Embryonic facial prominence (tissue), 1 donor: ENCODE data around the gene MACROD2.

Source experiments
- DNase-seq: peaks from one replicate; pipeline ENCODE4 v3.0.0-alpha.2; 2016; ENCODE audit errors: extremely low spot score

Gene MACROD2

DNA sequence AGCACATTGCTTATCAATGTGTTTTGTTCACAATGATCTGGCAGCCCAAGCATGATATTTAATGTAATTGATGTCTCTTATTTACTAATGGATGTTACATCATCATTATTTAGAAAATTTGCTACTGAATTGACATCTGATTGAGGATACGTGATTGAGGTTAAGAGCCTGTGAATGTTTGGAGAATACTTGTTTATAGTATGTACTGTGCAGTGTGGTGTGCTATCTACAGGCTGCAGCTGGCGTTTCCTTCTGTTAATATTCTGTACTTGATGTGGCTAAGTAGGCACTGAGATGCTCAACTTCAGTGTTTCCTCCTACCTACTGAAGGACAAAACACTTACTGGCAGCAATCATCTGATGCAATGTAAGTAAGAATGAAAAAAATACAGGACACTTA is 1051.7 kb downstream of the MACROD2 start:
- DNase-seq, result no peak

DNA sequence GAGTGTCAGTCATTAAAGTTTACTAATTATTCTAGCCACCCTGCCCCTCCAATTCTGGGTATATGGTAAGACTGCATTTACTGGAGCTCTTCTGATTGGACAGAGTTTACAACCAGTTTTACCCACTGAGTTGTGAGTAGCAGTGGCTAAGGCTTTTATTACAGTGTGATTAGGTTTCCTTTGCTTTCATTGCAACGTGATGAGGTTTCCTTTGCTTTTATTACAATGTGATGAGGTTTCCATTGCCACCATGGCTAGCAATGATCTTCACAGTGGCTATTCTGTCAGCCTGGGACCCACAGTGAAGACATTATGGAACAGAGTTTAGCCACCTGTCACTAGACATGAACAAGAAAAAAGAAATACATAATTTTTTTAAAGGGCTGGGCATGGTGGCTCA is 1052.3 kb downstream of the MACROD2 start:
- DNase-seq, result no peak

DNA sequence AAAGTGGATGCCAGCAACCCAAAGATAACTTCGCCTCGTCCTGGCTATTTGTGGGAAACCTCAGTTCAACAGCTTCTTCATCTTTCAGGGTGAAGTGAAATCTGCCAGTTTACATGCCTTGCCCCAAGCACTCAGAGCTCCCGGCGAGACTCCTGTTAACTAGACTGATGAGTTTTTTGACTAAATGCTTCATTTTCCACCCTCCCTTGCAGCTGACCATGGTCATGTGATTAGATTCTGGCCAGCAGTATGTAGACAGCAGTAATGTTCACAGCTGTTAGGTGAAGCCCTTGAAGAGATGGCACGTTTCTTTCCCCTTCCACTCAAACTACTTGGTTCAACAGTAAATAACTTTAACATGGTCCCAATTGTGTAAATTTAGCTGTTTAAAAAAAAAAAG is 1060.9 kb downstream of the MACROD2 start:
- no peak for DNase-seq

DNA sequence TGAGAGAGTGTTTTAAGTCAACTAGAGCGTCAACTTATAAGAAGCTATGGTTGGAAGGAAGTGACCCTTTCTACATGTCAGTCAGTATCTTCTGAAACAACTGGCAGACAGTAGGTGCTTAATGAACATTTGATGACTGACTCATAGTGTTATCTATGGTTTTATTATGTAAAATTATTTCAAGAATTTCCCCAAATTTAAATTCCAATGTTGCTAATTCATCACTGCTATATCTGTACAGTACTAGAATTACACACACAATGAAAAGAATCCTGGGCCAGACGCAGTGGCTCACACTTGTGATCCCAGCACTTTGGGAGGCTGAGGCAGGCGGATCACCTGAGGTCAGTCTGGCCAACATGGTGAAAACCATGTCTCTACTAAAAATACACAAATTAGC is 1063.5 kb downstream of the MACROD2 start:
- DNase-seq, result no peak

DNA sequence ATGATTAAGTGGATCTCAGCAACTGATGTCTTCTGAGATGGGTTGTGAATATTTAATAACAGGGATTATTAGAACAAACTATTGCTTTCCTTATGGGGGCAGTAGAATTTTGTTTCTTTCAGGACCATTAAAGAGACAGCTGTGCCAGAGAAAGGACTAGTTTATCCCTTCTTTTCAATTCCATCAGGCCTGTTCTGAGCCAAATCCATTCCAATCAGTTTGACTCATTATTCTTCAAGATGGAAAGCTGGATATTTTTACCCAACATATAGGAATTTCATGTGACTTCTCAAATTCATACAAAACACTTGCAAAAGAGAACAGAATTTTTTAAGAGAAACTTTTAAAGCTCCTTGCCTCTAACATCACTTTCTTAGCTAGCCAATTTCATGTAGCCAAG is 1064.1 kb downstream of the MACROD2 start:
- DNase-seq, result no peak

DNA sequence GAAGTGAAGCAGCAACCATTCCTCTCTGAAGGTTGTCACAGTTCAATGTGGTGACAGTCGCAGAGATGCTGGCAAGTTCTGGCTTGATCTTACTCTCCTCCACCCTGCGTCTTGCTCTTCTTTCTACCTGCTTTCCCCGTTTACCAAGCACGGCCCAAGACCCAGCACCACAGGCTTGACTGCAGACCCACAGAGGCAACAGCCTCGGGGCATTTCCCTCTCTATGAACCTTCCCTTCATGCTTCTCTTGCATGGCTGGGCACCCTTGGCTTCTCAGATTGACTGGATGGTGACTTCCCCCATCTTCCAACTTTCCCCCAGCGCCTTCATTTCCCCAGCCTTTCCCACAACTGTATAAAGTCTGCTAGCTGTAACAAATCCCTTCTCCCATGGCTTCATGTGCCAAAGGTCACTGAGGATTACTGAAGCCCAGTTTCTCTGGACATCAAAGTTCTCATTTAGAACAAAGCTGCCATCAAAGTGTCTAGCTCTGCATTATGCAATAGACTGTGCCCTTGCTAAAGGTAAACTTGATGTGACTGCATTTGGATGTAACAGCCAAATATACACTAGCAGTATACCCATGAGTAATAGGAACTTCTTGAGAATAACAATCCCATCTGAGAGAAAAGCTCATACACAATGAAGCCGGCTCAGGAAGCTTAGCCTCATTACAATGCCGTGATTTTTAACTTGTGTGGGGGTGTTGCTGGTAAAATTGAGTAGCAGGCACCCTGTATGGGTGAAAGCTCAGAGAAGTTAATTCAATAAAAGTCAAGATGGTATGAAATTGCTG is 1065.1 kb downstream of the MACROD2 start:
- no peak for DNase-seq

DNA sequence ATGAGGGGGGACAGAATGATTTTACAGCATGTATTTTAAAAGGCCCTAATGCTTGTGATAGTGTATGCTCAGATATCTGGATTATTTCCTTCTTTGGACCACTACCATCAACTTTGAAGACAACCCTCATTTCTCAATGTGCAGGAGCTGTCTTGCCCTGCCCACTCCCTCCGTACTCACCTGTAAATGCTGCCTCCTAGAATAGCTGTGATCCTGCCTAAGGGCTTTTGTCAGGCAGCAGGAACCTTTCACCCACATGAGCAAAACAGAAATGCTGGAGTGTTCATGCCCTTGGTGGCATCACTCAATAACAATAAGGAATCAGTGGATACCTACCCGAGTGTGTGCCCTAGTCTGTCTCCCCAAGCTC is 1065.7 kb downstream of the MACROD2 start:
- no peak for DNase-seq

DNA sequence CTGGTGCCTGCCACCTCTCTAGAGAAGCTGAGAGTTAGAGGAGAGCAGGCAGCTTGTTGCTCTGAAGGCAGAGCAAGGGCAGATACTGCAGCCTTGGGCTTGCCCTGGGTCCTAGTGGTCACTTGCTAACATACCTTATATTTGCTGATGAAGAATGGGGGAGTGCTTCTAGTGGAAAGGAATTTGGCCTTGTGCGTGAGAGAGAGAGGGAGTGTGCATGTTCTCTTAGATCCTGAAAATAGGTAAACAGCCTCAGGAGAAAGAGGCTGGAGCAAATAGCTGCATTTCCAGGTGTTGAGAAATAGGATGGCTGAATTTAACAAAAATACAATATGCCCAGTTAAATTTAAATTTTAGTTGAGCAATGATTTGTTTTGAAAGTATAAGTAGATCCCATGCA is 1066.6 kb downstream of the MACROD2 start:
- no peak for DNase-seq

DNA sequence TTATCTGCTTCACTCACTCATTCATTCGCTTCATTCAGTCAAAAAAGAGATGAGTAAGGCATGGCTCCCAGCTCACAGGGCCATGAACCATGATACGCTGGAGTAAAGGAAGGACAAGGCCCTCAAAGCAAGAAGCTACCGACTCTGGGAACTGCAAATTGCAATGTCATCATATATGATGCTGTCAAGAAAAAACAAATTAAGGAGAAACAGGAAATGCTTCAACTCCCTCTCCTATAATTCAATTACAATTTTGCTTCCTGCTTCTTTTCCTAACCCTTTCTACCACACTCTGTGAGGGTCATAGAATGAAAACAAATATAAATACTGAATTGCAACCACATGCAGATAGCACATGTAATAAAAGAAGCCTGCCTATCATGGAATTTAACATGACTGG is 1067.8 kb downstream of the MACROD2 start:
- DNase-seq, result no peak

DNA sequence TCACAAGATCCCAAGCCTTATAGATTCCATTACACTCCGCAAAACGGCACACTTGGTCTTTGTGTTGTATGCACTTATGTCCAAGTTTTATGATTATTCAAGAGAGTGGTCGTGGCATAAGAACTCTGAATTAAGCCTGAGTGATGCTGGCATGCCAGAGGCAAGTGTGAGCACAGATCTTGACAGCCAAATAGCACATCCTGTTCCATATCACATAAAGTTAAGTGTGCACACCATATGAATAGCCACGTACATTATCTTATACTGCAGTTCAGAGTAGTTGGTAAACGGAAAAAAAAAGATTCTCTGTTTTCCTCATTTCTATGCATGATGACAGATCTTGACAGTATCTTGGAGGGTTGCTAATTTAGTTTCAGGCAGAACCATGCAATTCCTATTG is 1069.4 kb downstream of the MACROD2 start:
- DNase-seq, result no peak

DNA sequence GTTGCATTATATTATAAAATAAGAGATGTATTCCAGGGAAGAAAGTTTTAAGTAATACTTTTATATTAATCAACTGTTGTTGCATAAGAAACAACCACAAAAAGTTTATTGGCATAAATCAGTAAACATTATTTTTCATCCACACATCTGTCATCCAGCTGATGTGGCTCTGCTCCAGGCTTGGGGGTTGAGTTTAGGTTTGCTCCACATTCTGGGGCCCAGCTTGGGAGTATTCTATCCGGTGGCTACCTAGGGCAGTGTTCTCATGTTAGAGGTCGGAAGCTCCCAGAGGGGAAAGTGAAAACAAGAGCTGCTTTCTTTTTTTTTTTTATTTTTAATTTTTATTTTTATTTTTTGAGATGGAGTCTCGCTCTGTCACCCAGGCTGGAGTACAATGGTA is 1070.5 kb downstream of the MACROD2 start:
- no peak for DNase-seq

DNA sequence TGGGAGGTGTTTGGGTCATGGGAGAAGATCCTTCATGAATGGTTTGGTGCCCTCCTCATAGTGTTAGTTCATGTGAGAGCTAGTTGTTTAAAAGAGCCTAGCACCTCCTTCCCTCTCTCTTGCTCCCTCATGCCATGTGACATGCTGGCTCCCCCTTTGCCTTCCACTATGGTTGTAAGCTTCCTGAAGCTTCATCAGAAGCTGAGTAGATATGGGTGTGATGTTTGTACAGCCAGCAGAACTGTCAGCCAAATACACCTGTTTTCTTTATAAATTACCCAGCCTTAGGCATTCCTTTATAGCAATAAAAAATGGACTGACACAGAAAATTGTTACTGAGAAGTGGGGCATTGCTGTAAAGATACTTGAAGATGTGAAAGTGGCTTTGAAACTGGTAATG is 1073.2 kb downstream of the MACROD2 start:
- no peak for DNase-seq

DNA sequence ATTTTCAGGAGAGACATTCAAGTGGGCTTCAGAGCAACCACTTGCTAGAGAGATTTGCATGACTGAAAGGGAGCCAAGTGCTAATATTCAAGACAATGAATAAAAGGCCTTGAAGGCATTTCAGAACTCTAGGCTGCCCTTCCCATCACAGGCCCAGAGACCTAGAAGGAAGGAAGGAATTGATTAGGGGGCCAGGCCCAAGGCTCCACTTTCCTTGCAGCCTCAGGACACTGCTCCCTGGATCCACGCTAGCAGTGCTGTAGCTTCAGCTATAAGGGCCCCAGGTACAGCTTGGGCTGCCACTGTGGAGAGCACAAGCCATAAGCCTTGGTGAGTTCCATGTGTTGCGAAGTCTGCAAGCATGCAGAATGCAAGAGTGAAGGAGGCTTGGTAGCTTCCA is 1074.0 kb downstream of the MACROD2 start:
- no peak for DNase-seq

DNA sequence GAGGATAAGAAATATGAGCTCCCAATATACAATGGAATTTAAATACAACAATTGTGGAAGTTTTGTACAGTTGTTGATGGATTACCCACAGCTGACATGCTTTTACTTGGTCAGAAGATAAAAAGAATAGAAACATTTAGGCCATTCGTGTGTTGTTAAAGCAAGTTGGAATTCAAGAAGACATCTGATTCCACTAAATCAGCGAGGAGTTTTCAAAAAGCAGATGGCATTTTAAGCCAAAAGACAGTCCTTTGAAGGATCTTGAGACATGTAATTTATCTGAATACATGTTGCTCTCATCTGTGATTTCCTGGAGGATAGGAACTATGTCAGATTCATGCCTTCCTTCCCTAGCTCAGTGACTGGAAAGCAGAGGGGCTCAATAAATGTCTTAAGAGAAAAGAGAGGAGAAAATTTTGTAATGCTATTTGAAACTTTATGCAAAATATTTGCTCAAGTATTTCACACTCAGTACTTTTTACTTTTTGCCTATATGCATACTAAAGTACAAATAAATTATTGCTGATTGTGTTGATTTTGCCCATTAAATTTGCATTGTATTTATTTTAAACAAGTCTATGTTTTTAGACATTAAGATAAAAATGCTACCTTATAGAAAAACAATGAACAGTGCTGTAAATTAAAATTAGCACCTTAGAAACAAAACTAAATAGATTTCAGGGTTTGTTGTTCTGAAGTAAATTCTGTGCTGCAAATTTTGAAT is 1075.9 kb downstream of the MACROD2 start:
- no peak for DNase-seq

DNA sequence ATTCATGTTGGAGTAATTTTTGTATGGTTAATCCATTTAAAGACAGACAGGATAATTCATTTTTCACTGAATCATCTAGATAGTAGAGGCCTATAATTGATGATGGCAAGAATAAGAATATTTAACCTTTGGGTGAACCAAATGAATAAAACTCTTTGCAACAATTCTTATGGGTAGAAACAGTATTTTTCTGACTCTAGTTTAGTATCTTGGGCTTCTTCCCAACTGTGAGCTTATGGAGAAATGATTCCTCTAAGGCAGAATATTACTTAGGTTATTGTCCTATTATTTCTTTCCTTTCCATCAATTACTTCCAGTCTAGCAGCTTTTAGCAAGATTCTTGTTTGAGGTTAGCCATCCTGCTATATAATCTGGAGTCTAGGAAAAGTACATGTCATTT is 1077.0 kb downstream of the MACROD2 start:
- no peak for DNase-seq

DNA sequence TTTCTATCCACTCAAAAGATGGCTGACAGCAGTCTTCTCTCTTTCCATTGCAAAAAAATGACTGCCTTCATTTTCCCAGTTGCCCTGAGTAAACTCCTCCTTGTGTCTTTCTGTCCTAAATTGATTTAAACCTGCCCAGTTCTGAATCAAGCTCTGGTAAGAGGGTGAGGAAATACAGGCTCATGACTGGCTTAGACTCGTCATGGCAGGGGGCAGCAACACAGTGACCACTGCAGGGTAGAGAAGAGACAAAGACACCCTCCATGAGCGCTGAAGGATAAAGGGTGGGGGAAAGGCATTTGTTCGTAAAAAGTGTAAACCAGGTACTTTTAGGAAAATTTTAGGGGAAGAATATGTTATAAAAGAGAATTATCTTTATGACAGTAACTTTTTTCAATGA is 1080.3 kb downstream of the MACROD2 start:
- no peak for DNase-seq

DNA sequence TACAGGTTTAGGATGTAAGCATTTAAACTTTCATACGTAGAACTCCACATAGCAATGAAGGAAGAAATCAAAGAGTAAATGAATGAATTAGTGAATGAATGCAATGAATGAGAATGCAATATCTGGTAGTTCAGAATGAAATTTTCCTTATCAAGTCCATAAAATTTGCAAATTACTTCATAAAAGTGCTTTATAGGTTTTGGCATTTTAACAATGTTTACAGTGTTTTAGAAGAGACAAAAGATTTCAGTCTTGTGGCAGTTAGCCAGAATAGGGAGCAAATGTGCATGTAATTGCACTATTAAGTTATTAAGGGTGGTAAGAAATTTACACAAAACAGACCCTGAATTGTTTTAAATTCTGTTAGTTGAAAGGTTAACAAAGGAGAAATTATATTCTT is 1081.5 kb downstream of the MACROD2 start:
- DNase-seq, result no peak

DNA sequence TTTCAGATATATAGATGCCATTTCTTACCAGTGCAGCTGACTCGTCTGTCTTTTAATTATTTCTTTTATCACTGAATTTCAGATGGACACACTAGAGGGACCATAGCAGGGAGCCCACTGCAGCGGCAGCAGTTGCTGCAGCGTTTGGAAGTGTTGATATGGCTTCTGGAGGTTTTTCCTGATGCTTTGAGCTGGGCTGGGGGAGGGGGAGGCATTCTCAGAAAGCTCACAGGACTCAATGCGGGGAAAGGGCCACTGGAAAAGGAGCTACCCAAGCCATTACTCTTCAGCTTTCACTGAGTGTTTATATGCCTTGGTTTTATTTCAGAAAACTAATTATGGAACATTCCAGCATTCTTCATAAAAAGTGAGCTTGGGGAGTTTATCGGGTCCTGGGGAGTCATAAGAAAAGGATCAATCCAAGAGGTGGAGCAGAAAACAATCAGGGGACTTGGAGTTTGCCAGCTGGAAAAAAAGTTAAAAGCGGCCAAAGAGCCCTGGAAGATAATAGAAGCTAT is 1082.5 kb downstream of the MACROD2 start:
- DNase-seq, result no peak

DNA sequence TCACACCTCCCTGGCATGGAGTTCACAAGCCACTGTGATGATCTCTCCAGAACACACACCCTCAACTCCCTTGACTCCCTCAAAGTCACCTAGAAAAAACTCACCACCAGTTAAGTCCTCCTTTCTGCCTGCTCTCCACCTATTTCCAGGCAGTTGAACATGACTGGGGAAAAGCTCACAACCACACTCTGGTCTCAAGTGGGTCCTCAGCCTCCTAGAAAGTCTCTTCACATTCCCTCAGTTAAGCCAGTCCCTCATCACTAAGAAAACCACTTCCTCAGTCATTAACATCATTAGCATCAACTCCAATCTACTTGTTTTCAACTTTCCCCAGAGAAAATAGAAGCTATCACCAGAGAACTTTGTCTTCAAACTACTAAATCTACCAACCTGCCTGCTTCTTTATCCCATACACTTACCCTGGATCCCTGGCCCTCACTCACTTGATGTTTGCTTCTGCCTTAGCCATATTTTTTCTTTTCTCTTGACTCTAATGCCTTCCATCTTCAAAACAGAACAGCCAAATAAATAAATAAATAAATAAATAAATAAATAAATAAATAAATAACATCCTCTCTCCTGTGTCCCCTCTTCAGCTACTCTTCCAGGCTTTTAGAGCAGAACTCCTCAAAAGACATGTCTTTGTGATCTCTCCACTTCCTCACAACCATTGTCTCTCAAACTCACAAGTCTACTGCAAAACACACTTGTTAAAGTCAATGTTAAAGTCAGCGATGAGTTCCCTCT is 1084.5 kb downstream of the MACROD2 start:
- DNase-seq, result no peak

DNA sequence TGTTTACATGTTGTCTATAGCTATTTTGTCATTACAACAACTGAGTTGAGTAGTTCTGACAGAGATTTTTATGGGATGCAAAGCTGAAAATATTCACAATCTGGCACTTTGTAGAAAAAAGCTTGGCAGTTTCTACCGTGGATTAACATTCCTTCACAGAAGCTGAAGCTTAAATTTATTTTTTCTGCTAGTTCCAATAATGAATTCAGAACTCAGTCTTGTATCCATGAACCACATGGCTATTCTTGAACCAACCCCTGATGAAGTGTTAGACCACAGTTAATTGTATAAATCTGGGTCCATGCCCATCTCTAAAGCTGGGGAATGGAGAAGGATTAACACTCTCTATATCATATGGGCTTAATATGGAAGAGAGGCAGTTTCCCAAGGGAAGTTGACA is 1085.9 kb downstream of the MACROD2 start:
- DNase-seq, result no peak

DNA sequence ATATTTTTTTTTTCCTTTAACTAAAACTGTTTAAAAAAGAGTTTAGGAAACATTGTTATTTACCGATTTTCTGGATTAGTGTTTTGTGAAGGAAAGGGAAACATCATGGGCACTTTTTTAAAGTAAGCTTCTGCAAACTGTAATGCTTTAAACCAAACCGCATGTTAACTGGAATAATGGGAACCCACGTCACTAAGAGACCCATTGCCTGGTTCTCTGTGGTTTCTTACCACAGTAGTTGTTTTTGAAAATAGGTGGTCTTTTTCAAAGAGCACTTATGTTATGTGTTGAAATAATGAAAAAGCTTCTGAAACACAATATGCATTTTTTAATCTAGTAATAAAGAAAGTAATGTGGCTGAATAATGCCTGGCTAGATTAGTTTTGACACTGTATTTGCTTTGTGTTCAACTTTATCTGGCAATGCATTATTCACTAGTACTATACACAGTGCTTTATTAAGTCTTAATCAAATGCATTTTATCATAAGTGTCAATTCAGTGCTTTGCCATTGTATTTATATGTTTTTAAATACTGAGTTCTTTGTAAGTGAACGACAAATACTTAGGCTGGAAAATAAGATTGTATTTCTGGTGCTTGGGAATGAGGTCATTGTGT is 1096.2 kb downstream of the MACROD2 start:
- peak; percentile 29 for DNase-seq

DNA sequence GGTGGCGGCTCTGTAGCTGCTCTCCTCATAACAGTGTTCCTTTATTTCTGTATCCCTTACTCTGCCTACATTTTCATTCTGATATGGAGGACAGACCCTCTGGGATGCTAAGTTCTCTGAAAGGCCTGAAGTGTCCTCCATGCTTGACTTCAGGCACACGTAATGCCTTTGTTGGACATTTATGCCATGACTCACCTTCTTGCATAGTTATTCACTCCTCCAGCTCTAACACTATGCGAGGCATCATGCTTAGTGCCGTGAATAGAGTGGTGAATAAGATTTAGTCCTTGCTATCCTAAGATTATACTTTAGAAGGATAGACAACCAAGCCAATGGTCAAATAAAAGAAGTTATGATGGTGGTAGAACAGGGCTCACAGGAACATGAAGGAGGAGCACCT is 1103.0 kb downstream of the MACROD2 start:
- no peak for DNase-seq
